H9 (cell line): Measurements from ENCODE around the gene TMC6. TPM values are rescaled to one million over a fixed set of nuclear protein-coding genes. Genes with fewer than 3 reads are reported as not detected.

Experiments used
- DNase-seq: peaks from one replicate; pipeline ENCODE4 v3.0.0-alpha.2; 2017
- H2AFZ ChIP-seq: one replicate; pipeline ENCODE4 v1.6.1; 2013; ENCODE audit warnings: mild to moderate bottlenecking, low read length, control low read depth, moderate library complexity
- H2AK5ac ChIP-seq: 2 replicates; pipeline ENCODE4 v1.6.1; 2013; ENCODE audit warnings: low read length, control low read depth, mixed read lengths; ENCODE audit not compliant: insufficient read length
- H2BK120ac ChIP-seq: one replicate; pipeline ENCODE4 v1.6.1; 2013; ENCODE audit warnings: low read depth, mild to moderate bottlenecking, low read length, control low read depth, inconsistent platforms; ENCODE audit not compliant: poor library complexity, severe bottlenecking
- H2BK12ac ChIP-seq: 2 replicates; pipeline ENCODE4 v1.6.1; 2013; ENCODE audit warnings: low read length, control low read depth, mixed read lengths, low read depth; ENCODE audit not compliant: insufficient read length
- H2BK15ac ChIP-seq: 2 replicates; pipeline ENCODE4 v1.6.1; 2013; ENCODE audit warnings: low read depth, low read length, control low read depth
- H2BK20ac ChIP-seq: one replicate; pipeline ENCODE4 v1.6.1; 2013; ENCODE audit warnings: low read depth, mild to moderate bottlenecking, low read length, control low read depth, inconsistent platforms; ENCODE audit not compliant: poor library complexity, severe bottlenecking
- H2BK5ac ChIP-seq: 2 replicates; pipeline ENCODE4 v1.6.1; 2013; ENCODE audit warnings: low read length, control low read depth, mixed read lengths; ENCODE audit not compliant: insufficient read length
- H3K14ac ChIP-seq: 2 replicates; pipeline ENCODE4 v1.6.1; 2013; ENCODE audit warnings: low read length, control low read depth; ENCODE audit not compliant: insufficient read depth
- H3K18ac ChIP-seq: 2 replicates; pipeline ENCODE4 v1.6.1; 2013; ENCODE audit warnings: low read depth, mild to moderate bottlenecking, mixed read lengths, low read length, control low read depth; ENCODE audit not compliant: insufficient read length
- H3K23ac ChIP-seq: 2 replicates; pipeline ENCODE4 v1.6.1; 2013; ENCODE audit warnings: low read length, control low read depth, mixed read lengths, low read depth; ENCODE audit not compliant: insufficient read length
- H3K23me2 ChIP-seq: 2 replicates; pipeline ENCODE4 v1.6.1; 2013; ENCODE audit warnings: low read depth, mild to moderate bottlenecking, mixed read lengths, low read length, control low read depth; ENCODE audit not compliant: insufficient read length, poor library complexity, severe bottlenecking
- H3K27ac ChIP-seq: 2 replicates; pipeline ENCODE4 v1.5.1; 2013; ENCODE audit warnings: low read length, control low read depth, mixed read lengths, low read depth; ENCODE audit not compliant: insufficient read length
- H3K27me3 ChIP-seq: 2 replicates; pipeline ENCODE4 v1.6.1; 2013; ENCODE audit warnings: low read length, control low read depth, inconsistent platforms; ENCODE audit not compliant: insufficient read depth
- H3K4ac ChIP-seq: 2 replicates; pipeline ENCODE4 v1.6.1; 2013; ENCODE audit warnings: low read depth, mild to moderate bottlenecking, control low read depth, inconsistent platforms, low read length, moderate library complexity
- H3K4me1 ChIP-seq: 2 replicates; pipeline ENCODE4 v1.6.1; 2013; ENCODE audit warnings: low read length, control low read depth, inconsistent platforms; ENCODE audit not compliant: insufficient read depth
- H3K4me2 ChIP-seq: 2 replicates; pipeline ENCODE4 v1.6.1; 2013; ENCODE audit warnings: low read length, control low read depth, mixed read lengths; ENCODE audit not compliant: insufficient read length, insufficient read depth
- H3K56ac ChIP-seq: 2 replicates; pipeline ENCODE4 v1.6.1; 2013; ENCODE audit warnings: low read depth, mild to moderate bottlenecking, mixed read lengths, low read length, control low read depth; ENCODE audit not compliant: insufficient read length
- H3K79me1 ChIP-seq: 2 replicates; pipeline ENCODE4 v1.6.1; 2013; ENCODE audit warnings: low read depth, mild to moderate bottlenecking, moderate library complexity, low read length, control low read depth, inconsistent platforms; ENCODE audit not compliant: insufficient read depth, poor library complexity, severe bottlenecking
- H3K79me2 ChIP-seq: 2 replicates; pipeline ENCODE4 v1.6.1; 2013; ENCODE audit warnings: low read length, control low read depth, inconsistent platforms; ENCODE audit not compliant: insufficient read depth
- H3K9ac ChIP-seq: 2 replicates; pipeline ENCODE4 v1.6.1; 2013; ENCODE audit warnings: low read length, control low read depth, mixed read lengths; ENCODE audit not compliant: insufficient read length; ENCODE audit errors: extremely low read depth
- H3K9me3 ChIP-seq: one replicate; pipeline ENCODE4 v1.6.1; 2013; ENCODE audit warnings: low read depth, low read length, inconsistent platforms; ENCODE audit not compliant: control insufficient read depth
- H3T11ph ChIP-seq: one replicate; pipeline ENCODE4 v1.6.1; 2013; ENCODE audit warnings: mild to moderate bottlenecking, low read length, control low read depth, inconsistent platforms
- H4K20me1 ChIP-seq: one replicate; pipeline ENCODE4 v1.6.1; 2013; ENCODE audit not compliant: control insufficient read depth, insufficient read length, insufficient read depth
- H4K5ac ChIP-seq: 2 replicates; pipeline ENCODE4 v1.6.1; 2013; ENCODE audit warnings: low read depth, mild to moderate bottlenecking, mixed read lengths, low read length, control low read depth; ENCODE audit not compliant: insufficient read length
- H4K8ac ChIP-seq: replicated peaks from 2 replicates; pipeline ENCODE4 v1.6.1; 2013; ENCODE audit warnings: low read length, control low read depth, mixed read lengths, low read depth; ENCODE audit not compliant: insufficient read length
- H4K91ac ChIP-seq: 2 replicates; pipeline ENCODE4 v1.6.1; 2013; ENCODE audit warnings: low read depth, mild to moderate bottlenecking, moderate library complexity, mixed read lengths, low read length, control low read depth; ENCODE audit not compliant: insufficient read length
- H3K27ac Mint-ChIP-seq, 3 experiments: 2 replicates in 2 of 3; 3 replicates in 1 of 3; pipeline ENCODE4 v1.8.0; 2020 to 2021; ENCODE audit warnings: mixed read lengths in 3 of 3, mild to moderate bottlenecking in 1 of 3, moderate library complexity in 1 of 3
- H3K27me3 Mint-ChIP-seq: 2 replicates; pipeline ENCODE4 v1.8.0; 2021; ENCODE audit warnings: low read depth, mild to moderate bottlenecking, moderate library complexity, mixed read lengths
- H3K36me3 Mint-ChIP-seq, 3 experiments: 2 replicates in 2 of 3; 3 replicates in 1 of 3; pipeline ENCODE4 v1.8.0; 2020 to 2021; ENCODE audit warnings: low read depth in 3 of 3, mixed read lengths in 3 of 3; ENCODE audit not compliant: insufficient read depth in 1 of 3
- H3K4me1 Mint-ChIP-seq, 2 experiments: 2 replicates each; pipeline ENCODE4 v1.8.0; 2020; ENCODE audit warnings: mixed read lengths in 2 of 2
- H3K4me3 Mint-ChIP-seq, 2 experiments: 2 replicates in 1 of 2; 3 replicates in 1 of 2; pipeline ENCODE4 v1.8.0; 2020 to 2021; ENCODE audit warnings: mild to moderate bottlenecking in 2 of 2, mixed read lengths in 2 of 2, moderate library complexity in 1 of 2
- H3K9me3 Mint-ChIP-seq, 2 experiments: 2 replicates in 1 of 2; 3 replicates in 1 of 2; pipeline ENCODE4 v1.8.0; 2020; ENCODE audit warnings: mild to moderate bottlenecking in 2 of 2, mixed read lengths in 2 of 2, moderate library complexity in 1 of 2
- WGBS: extraction: QIAGEN DNeasy Blood & Tissue Kit; methylation state at CpG from one replicate; pipeline ENCODE4 v1.1.7; 2013; ENCODE audit warnings: missing lambda C conversion rate, low lambda C conversion rate, mixed read lengths; ENCODE audit not compliant: insufficient read length; ENCODE audit errors: extremely low coverage; 5-methylcytosine and 5-hydroxymethylcytosine counted together
- total RNA-seq: library from RNA; stranded (reverse); gene quantifications from 2 replicates; pipeline ENCODE4 v1.2.1, GENCODE V29; 2021
- TF ChIP-seq, protein P1 (sequence below): fragments of 200-600 bp; sonication (generic); conservative IDR thresholded peaks from 3 replicates; pipeline ENCODE4 v1.8.0; 2021; ENCODE audit warnings: antibody characterized with exemption, mild to moderate bottlenecking

The TMC6 gene
- total RNA-seq, 1 experiment from 2014 or later = 86.8 TPM

DNA sequence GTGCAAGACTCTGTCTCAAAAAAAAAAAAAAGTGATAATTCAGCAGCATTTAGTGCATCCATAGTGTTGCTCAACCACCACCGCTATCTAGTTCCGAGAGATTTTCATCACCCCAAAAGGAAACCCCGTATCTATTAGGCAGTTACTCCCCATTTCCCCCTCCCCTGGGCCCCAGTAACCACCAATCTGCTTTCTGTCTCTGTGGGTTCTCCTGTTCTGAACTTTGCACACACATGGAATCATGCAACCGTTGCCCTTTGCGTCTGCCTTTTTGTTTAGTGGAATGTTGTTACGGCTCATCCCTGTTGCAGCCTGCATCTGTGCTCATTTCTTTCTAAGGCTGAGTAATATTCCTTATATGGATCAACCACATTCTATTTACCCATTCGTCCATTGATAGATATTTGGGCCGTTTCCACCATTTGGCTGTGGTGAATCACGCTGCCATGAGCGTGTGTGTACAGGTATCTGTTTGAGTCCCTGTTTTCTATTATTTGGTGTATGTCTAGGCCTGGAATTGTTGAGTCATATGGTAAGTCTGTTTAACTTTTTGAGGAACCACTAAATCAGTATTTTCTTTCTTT is 31.1 kb upstream of the TMC6 start:
- H2BK15ac ChIP-seq = no peak overlapping the region
- H3K14ac ChIP-seq = no peak overlapping the region
- no peaks in the 10 kb centered on the region for H3K9me3 ChIP-seq
- H3T11ph ChIP-seq = no peak overlapping the region
- no peak overlapping the region for H2BK20ac ChIP-seq
- no peaks in the 10 kb centered on the region for H3K23me2 ChIP-seq
- no peak overlapping the region for H3K18ac ChIP-seq
- H2BK120ac ChIP-seq = no peak overlapping the region
- H3K79me1 ChIP-seq = no peaks in the 10 kb centered on the region
- no peak overlapping the region for H2AFZ ChIP-seq
- H4K5ac ChIP-seq = no peak overlapping the region
- no peak overlapping the region for H4K8ac ChIP-seq
- no peak for DNase-seq
- H3K4me1 ChIP-seq = no peaks in the 10 kb centered on the region
- H2AK5ac ChIP-seq = no peak overlapping the region
- no peak overlapping the region for H3K4me2 ChIP-seq
- H3K56ac ChIP-seq = no peak overlapping the region
- no CpG with 5 or more reads among the region's 10 CpGs for WGBS
- no peak overlapping the region for H3K9ac ChIP-seq
- H3K79me2 ChIP-seq = no peaks in the 10 kb centered on the region
- H2BK5ac ChIP-seq = no peak overlapping the region
- no peak overlapping the region; a peak in 1 of 7 replicates for H3K27ac Mint-ChIP-seq
- peaks cover 0 to 10% of the 10 kb centered on the region in 2 experiments; a peak in 2 of 4 replicates for H3K4me1 Mint-ChIP-seq
- H3K9me3 Mint-ChIP-seq = no peaks in the 10 kb centered on the region
- H3K27ac ChIP-seq = no peak overlapping the region
- no peaks in the 10 kb centered on the region; a peak in 2 of 7 replicates for H3K36me3 Mint-ChIP-seq
- TF ChIP-seq, protein P1, sequence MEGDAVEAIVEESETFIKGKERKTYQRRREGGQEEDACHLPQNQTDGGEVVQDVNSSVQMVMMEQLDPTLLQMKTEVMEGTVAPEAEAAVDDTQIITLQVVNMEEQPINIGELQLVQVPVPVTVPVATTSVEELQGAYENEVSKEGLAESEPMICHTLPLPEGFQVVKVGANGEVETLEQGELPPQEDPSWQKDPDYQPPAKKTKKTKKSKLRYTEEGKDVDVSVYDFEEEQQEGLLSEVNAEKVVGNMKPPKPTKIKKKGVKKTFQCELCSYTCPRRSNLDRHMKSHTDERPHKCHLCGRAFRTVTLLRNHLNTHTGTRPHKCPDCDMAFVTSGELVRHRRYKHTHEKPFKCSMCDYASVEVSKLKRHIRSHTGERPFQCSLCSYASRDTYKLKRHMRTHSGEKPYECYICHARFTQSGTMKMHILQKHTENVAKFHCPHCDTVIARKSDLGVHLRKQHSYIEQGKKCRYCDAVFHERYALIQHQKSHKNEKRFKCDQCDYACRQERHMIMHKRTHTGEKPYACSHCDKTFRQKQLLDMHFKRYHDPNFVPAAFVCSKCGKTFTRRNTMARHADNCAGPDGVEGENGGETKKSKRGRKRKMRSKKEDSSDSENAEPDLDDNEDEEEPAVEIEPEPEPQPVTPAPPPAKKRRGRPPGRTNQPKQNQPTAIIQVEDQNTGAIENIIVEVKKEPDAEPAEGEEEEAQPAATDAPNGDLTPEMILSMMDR = no peak
- no peak overlapping the region for H3K4ac ChIP-seq
- no peak overlapping the region for H3K23ac ChIP-seq
- H3K4me3 Mint-ChIP-seq = no peak overlapping the region; a peak in 1 of 5 replicates
- H3K27me3 Mint-ChIP-seq = peaks cover 1% of the 10 kb centered on the region; the same call in 1 of the 2 replicates
- no peak overlapping the region for H4K91ac ChIP-seq
- H3K27me3 ChIP-seq = no peaks in the 10 kb centered on the region
- H2BK12ac ChIP-seq = no peak overlapping the region
- no peaks in the 10 kb centered on the region for H4K20me1 ChIP-seq
